Fibroblast of pulmonary artery (primary cell): ENCODE results near the gene NRXN3.

ENCODE experiments used
- DNase-seq: peaks from one replicate; pipeline ENCODE4 v3.0.0-alpha.2; 2010; ENCODE audit warnings: low read depth
- H3K4me3 ChIP-seq: replicated peaks from 2 replicates; pipeline ENCODE4 v1.5.1; 2011; ENCODE audit warnings: low read depth, mild to moderate bottlenecking, control low read depth, low read length, moderate library complexity
- CTCF ChIP-seq: IDR thresholded peaks from 2 replicates; pipeline ENCODE4 v1.5.1; 2011; ENCODE audit warnings: mild to moderate bottlenecking, control low read depth, low read length, inconsistent platforms; ENCODE audit errors: missing control alignments

Gene NRXN3

GRCh38 chr14:78202163-78202562 lies 32.0 kb downstream of the NRXN3 start:
- TF ChIP-seq CTCF, result no peak
- no peak for DNase-seq
- no peak overlapping the region for H3K4me3 ChIP-seq

GRCh38 chr14:78202976-78203375 lies 32.8 kb downstream of the NRXN3 start:
- H3K4me3 ChIP-seq, result no peak overlapping the region
- TF ChIP-seq CTCF, result no peak
- DNase-seq, result no peak

GRCh38 chr14:78207414-78207813 lies 37.2 kb downstream of the NRXN3 start:
- no peak for DNase-seq
- no peak for TF ChIP-seq CTCF
- H3K4me3 ChIP-seq, result no peak overlapping the region

GRCh38 chr14:78220273-78220672 lies 50.1 kb downstream of the NRXN3 start:
- DNase-seq, result no peak
- no peak overlapping the region for H3K4me3 ChIP-seq
- TF ChIP-seq CTCF, result no peak

GRCh38 chr14:78222746-78223145 lies 52.6 kb downstream of the NRXN3 start:
- DNase-seq, result no peak
- TF ChIP-seq CTCF, result no peak
- no peak overlapping the region for H3K4me3 ChIP-seq

- DNase-seq, result no peak
- H3K4me3 ChIP-seq, result no peak overlapping the region
- no peak for TF ChIP-seq CTCF
These were observed 57.3 kb downstream of the NRXN3 start for GRCh38 chr14:78227248-78228077.
